Measurements from ENCODE around the gene LMBRD1.

The LMBRD1 gene

DNA sequence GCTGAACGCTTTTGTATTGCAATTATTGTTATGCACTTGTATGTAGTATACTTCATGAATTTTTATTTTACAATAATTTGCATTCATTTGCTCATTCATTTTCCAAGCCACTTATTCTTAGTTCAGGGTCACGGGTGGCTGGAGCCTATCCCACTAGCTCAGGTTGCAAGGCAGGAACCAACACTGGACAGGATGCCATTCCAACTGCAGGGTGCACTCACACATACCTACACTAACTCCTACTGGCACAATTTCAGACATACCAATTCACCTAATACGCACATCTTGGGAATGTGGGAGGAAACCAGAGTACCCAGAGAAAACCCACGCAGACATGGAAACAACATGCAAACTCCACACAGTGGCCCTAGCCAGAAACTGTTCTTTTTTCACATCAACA is 61.8 kb downstream of the LMBRD1 start:
- H3K9ac ChIP-seq: no peak overlapping the region
- H3K27me3 ChIP-seq: no peaks in the 10 kb centered on the region
- peaks cover 0 to 3% (median 0%) of the 10 kb centered on the region in 11 experiments; a peak in 2 of 22 replicates for H4K20me1 ChIP-seq
- H3K9me3 ChIP-seq (replicated peaks in 1 of 11): no peaks in the 10 kb centered on the region
- H3K4me1 ChIP-seq: no peaks in the 10 kb centered on the region
- TF ChIP-seq Cebpa-rat (IDR thresholded peaks at IDR 0.05): no peak
- peaks cover 0 to 38% (median 0%) of the 10 kb centered on the region in 11 experiments; a peak in 3 of 22 replicates for H3K36me3 ChIP-seq
- H3K27ac ChIP-seq: no peak overlapping the region
- H3K4me3 ChIP-seq: no peak overlapping the region
- H3K4me2 ChIP-seq: no peak overlapping the region

DNA sequence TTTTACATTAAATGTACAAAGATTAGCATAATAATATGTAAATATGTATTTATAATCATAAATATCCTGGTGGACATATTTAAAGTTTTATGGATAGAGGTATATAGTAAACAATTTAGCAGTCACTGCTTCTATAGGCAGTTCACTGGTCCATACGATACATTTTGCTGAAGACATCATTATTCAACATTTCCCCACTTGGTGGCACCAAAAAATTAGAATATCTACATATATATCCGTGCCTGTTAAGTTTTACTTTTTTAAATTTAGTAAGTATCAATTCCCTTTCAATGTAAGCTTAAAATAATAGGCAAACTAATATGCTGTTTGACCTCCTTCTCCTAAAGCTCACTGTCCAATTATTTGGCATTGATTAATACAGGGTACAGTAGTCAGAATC is 64.2 kb downstream of the LMBRD1 start:
- Histone ChIP-seq H3K4me1 (no peaks in the 10 kb centered on the region), H3K27me3 (no peaks in the 10 kb centered on the region), H3K9ac (no peak overlapping the region), H3K27ac (no peak overlapping the region), H3K9me3 (replicated peaks in 1 of 11) (no peaks in the 10 kb centered on the region), H3K4me2 (no peak overlapping the region), H3K4me3 (no peak overlapping the region), H4K20me1 (peaks cover 0 to 5% (median 0%) of the 10 kb centered on the region in 11 experiments; a peak in 3 of 22 replicates), H3K36me3 (peaks cover 0 to 32% (median 0%) of the 10 kb centered on the region in 11 experiments; a peak in 3 of 22 replicates)
- no peak for TF ChIP-seq Cebpa-rat (IDR thresholded peaks at IDR 0.05)

DNA sequence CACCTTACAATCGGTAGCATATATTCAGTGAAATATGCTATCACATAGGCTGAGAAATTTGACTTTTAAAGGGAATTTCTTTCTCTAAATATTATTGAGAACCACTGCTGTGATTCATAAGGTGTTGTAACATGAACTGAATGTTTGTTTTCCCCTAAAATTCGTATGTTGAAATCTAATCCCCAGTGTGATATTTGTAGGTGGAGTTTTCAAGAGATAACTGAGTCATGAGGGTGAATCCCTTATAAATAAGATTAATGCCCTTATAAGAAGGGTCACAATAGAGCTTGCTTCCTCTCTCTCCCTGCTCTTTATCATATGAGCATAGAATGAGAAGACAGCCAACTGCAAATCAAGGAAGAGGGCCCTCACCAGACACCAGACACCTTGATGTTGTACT is 64.8 kb downstream of the LMBRD1 start:
- no peak overlapping the region for H3K4me2 ChIP-seq
- H3K4me3 ChIP-seq: no peak overlapping the region
- H3K36me3 ChIP-seq: peaks cover 0 to 32% (median 0%) of the 10 kb centered on the region in 11 experiments; a peak in 3 of 22 replicates
- no peaks in the 10 kb centered on the region for H3K4me1 ChIP-seq
- peaks cover 0 to 5% (median 0%) of the 10 kb centered on the region in 11 experiments; a peak in 3 of 22 replicates for H4K20me1 ChIP-seq
- no peak for TF ChIP-seq Cebpa-rat (IDR thresholded peaks at IDR 0.05)
- no peaks in the 10 kb centered on the region for H3K9me3 ChIP-seq (replicated peaks in 1 of 11)
- H3K27ac ChIP-seq: no peak overlapping the region
- H3K9ac ChIP-seq: no peak overlapping the region
- no peaks in the 10 kb centered on the region for H3K27me3 ChIP-seq

DNA sequence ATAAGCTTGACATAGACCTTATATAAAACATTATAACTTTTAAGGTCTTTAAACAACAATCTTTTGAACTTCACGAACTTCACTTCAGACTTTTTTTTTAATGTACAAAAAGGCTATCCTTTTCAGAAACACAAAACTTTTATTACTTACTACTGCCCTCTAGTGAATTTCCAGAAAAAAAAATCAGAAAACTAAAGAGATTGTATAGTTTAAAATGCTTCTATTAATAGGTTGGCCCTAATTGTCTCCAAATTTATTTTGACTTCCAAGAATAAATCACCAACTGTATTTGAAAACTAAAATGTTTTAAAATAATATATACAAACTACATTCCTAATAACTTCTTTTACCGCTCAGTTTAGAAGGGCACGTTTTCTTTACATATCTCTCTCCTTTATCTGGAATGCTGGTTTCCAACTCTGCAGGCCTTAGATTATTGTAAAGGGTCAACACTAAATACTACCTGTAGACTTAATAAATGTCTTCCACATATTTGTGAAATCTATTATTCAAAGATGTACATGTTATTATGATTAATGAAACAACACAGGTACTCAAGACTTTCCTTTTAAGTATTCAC is 66.8 kb downstream of the LMBRD1 start:
- no peak overlapping the region for H3K4me2 ChIP-seq
- H3K4me3 ChIP-seq: no peak overlapping the region
- H3K27me3 ChIP-seq: no peaks in the 10 kb centered on the region
- peaks cover 0 to 33% (median 4%) of the 10 kb centered on the region in 11 experiments; a peak in 7 of 22 replicates for H3K36me3 ChIP-seq
- H3K27ac ChIP-seq: no peak overlapping the region
- H3K4me1 ChIP-seq: no peaks in the 10 kb centered on the region
- H3K9me3 ChIP-seq (replicated peaks in 1 of 11): peaks cover 5 to 15% (median 11%) of the 10 kb centered on the region in 11 experiments; a peak in 21 of 22 replicates
- H4K20me1 ChIP-seq: peaks cover 0 to 8% (median 0%) of the 10 kb centered on the region in 11 experiments; a peak in 3 of 22 replicates
- no peak overlapping the region for H3K9ac ChIP-seq
- no peak for TF ChIP-seq Cebpa-rat (IDR thresholded peaks at IDR 0.05)

DNA sequence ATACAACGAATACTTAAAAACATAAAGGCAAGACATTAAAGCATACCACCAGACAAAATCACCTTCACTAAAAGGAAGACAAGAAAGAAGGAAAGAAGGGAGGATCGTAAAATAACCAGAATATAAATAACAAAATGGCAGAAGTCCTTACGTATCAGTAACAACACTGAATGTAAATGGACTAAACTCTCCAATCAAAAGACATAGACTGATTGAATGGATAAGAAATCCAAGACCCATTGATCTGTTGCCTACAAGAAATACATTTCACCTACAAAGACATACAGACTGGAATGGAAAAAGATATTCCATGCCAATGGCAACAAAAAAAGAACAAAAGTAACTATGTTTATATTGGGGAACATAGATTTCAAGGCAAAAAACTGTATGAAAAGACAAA is 74.1 kb downstream of the LMBRD1 start:
- no peak for TF ChIP-seq Cebpa-rat (IDR thresholded peaks at IDR 0.05)
- H3K27ac ChIP-seq: no peak overlapping the region
- H3K9ac ChIP-seq: no peak overlapping the region
- no peaks in the 10 kb centered on the region for H3K27me3 ChIP-seq
- H3K4me3 ChIP-seq: no peak overlapping the region
- H3K36me3 ChIP-seq: peaks cover 5 to 65% (median 28%) of the 10 kb centered on the region in 11 experiments; a peak in 19 of 22 replicates
- peaks cover 0 to 8% (median 0%) of the 10 kb centered on the region in 11 experiments; a peak in 1 of 22 replicates for H4K20me1 ChIP-seq
- H3K4me2 ChIP-seq: no peak overlapping the region
- no peaks in the 10 kb centered on the region for H3K4me1 ChIP-seq
- H3K9me3 ChIP-seq (replicated peaks in 1 of 11): peaks cover 13 to 24% (median 18%) of the 10 kb centered on the region in 11 experiments; a peak in 21 of 22 replicates

DNA sequence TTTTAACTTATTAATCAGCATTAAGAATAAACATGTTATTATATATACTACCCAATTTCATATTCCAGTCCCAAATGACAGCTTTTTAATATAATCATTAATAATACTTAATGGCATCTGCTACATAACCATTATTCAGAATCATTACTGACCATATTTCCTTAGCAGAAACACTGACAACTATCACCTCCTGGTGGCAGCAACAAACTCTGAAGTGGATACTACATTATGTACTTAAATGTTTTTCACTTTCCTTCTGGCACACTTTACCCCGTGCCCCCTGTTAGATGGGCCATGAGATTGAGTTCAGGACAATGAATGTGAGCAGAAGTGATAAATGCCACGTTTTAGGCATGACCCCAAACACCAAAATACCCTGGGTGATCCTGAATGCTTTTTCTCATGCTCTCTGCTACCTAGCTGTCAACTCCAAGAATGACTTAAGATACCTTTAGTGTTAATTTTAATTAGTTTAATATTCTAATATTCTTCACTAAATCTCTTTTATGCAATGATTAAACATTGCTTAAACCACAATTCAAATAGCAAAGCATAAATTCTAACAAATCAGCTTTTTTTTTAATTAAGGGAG is 77.1 kb downstream of the LMBRD1 start:
- Histone ChIP-seq H3K27ac (no peak overlapping the region), H3K4me2 (no peak overlapping the region), H4K20me1 (0 out of 22 replicates have a peak, but pooled peaks cover 0 to 3% (median 0%) of the 10 kb centered on the region in 11 experiments), H3K4me1 (no peaks in the 10 kb centered on the region), H3K4me3 (no peak overlapping the region), H3K9ac (no peak overlapping the region), H3K36me3 (peaks cover 5 to 65% (median 30%) of the 10 kb centered on the region in 11 experiments; a peak in 19 of 22 replicates), H3K27me3 (no peaks in the 10 kb centered on the region), H3K9me3 (replicated peaks in 1 of 11) (peaks cover 0 to 13% (median 8%) of the 10 kb centered on the region in 11 experiments; a peak in 11 of 22 replicates)
- TF ChIP-seq Cebpa-rat (IDR thresholded peaks at IDR 0.05): no peak

DNA sequence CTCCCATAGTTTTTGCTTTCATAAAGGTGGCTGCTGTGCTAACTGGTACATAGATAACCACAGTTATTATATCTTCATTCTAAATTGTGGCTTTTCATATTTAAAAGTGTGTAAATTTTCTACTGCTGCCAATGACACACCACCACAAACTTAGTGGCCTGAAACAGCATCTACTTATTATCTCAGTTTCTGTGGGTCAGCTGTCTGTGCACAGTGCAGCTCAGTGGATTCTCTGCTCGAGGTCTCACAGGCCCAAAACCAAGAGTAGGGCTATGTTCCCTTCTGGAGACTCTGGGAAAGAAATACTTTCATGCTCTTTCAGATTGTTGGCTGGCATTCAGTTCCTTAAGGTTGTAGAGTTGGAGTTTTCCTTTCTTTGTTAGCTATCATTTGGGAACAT is 90.1 kb downstream of the LMBRD1 start:
- H3K36me3 ChIP-seq: peaks cover 0 to 36% (median 0%) of the 10 kb centered on the region in 11 experiments; a peak in 6 of 22 replicates
- no peak overlapping the region for H3K27ac ChIP-seq
- no peaks in the 10 kb centered on the region for H3K9me3 ChIP-seq (replicated peaks in 1 of 11)
- H3K4me3 ChIP-seq: no peak overlapping the region
- TF ChIP-seq Cebpa-rat (IDR thresholded peaks at IDR 0.05): no peak
- no peak overlapping the region for H3K4me2 ChIP-seq
- no peaks in the 10 kb centered on the region for H3K4me1 ChIP-seq
- H3K9ac ChIP-seq: no peak overlapping the region
- H3K27me3 ChIP-seq: no peaks in the 10 kb centered on the region
- peaks cover 0 to 10% (median 0%) of the 10 kb centered on the region in 11 experiments; a peak in 1 of 22 replicates for H4K20me1 ChIP-seq

DNA sequence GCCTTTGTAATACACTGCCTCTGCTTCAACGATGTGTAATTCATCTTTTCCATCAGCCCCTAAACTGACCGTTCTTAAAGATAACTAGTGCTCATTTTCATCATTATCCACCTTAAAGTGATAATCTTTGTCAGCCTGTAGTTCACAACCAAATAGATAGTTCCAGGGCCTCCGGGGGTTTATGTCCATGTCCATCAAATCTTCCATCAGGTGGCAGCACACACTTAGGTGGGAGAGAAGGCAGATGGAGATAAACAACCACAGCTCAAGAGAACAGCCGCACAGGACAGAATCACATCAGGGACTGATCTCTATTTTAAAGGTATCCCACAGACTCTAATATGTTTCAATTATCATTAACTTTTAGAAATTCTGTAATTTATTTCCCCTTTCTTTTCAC is 90.9 kb downstream of the LMBRD1 start:
- no peaks in the 10 kb centered on the region for H3K27me3 ChIP-seq
- H3K9ac ChIP-seq: no peak overlapping the region
- no peak overlapping the region for H3K4me3 ChIP-seq
- no peaks in the 10 kb centered on the region for H3K9me3 ChIP-seq (replicated peaks in 1 of 11)
- peaks cover 0 to 38% (median 0%) of the 10 kb centered on the region in 11 experiments; a peak in 6 of 22 replicates for H3K36me3 ChIP-seq
- peaks cover 0 to 4% (median 0%) of the 10 kb centered on the region in 11 experiments; a peak in 1 of 22 replicates for H4K20me1 ChIP-seq
- no peaks in the 10 kb centered on the region for H3K4me1 ChIP-seq
- no peak overlapping the region for H3K4me2 ChIP-seq
- TF ChIP-seq Cebpa-rat (IDR thresholded peaks at IDR 0.05): no peak
- H3K27ac ChIP-seq: no peak overlapping the region

DNA sequence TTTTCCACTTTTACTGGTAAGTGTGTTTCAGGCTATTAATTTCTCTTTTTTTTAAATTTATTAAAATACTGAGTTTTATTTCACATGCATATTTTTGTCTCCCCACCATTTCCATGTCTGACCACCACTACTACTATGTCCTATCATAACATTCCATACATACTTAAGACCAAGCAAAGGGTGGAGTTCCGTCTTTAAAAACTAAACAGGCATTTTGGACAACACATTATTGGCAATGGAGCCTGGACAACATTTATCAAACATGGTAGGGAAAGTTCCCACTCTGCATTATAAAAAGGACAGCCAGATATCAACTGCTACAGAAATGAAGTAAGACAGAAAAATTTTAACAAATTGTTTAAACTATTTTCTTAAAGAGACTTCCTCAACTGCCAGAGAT is 91.9 kb downstream of the LMBRD1 start:
- Histone ChIP-seq H3K9me3 (replicated peaks in 1 of 11) (no peaks in the 10 kb centered on the region), H3K9ac (no peak overlapping the region), H4K20me1 (no peaks in the 10 kb centered on the region), H3K27ac (no peak overlapping the region), H3K27me3 (no peaks in the 10 kb centered on the region), H3K4me2 (no peak overlapping the region), H3K4me3 (no peak overlapping the region), H3K4me1 (no peaks in the 10 kb centered on the region), H3K36me3 (peaks cover 0 to 43% (median 0%) of the 10 kb centered on the region in 11 experiments; a peak in 6 of 22 replicates)
- no peak for TF ChIP-seq Cebpa-rat (IDR thresholded peaks at IDR 0.05)

All from BLaER1 treated with 17β-estradiol and CSF1 and Interleukin-3, amounts not matched to agents 10 nM and 100 nM (cell line).